ENCODE results near the gene AGRP.

- TF ChIP-seq CTCF (IDR thresholded peaks at IDR 0.05) (no peak), POLR2A (IDR thresholded peaks at IDR 0.05) (no peak)
These were observed 14.6 kb downstream of the AGRP start for GRCh38 chr16:67468731-67469130.

Measured in Peyer's patch (tissue), 4 donors.